ENCODE results near the gene UNC5A.

The UNC5A gene

DNA sequence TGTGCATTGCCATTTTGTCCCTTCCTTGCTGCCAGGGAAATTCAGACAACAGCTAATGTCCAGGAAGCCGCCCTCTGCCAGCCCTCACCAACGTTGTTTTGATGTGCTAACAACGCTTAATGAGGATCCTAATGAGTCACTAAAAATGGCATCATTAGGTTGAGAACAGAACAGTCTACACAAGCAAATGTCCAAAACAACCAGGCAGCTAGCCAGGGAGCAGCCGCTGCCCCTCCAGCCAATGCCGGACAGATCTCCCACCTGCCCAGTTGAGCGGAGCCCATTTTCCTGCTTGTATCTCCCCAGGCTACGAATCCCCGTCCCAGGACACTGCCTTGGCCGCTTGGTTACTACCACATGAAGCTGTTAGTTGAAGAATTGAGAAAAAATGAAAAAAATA lies 40.4 kb upstream of the UNC5A start:
- Histone ChIP-seq H2AK5ac (ENCODE audit: low read length) (no peak overlapping the region), H4K5ac (ENCODE audit: low read length) (no peak overlapping the region), H2BK120ac (ENCODE audit: low read depth, low read length) (no peak overlapping the region), H3K9ac (ENCODE audit: low read length) (no peak overlapping the region), H3K79me1 (ENCODE audit: low read length) (no peaks in the 10 kb centered on the region), H3K4me2 (ENCODE audit: low read length) (no peak overlapping the region), H2BK5ac (ENCODE audit: low read length) (no peak overlapping the region), H3K27ac (ENCODE audit: low read depth, low read length) (no peak overlapping the region), H3K4me3 (ENCODE audit: low read length) (no peak overlapping the region), H3K79me2 (ENCODE audit: control insufficient read depth, insufficient read depth, low read length) (no peaks in the 10 kb centered on the region), H3K56ac (ENCODE audit: low read length) (no peak overlapping the region), H3K18ac (ENCODE audit: low read length) (no peak overlapping the region), H3K23ac (ENCODE audit: low read length) (no peak overlapping the region), H3K27me3 (ENCODE audit: insufficient read depth, low read length, poor library complexity) (no peaks in the 10 kb centered on the region), H3K36me3 (ENCODE audit: control insufficient read depth, insufficient read depth, low read length) (no peaks in the 10 kb centered on the region), H3K4ac (ENCODE audit: low read depth, low read length) (no peak overlapping the region), H2BK15ac (replicated peaks; ENCODE audit: low read depth) (no peak overlapping the region), H3K4me1 (ENCODE audit: control insufficient read depth, low read depth, low read length) (peaks cover 3% of the 10 kb centered on the region), H4K8ac (ENCODE audit: low read depth, low read length) (no peak overlapping the region)
- DNase-seq = no peak
- WGBS (ENCODE audit: extremely low coverage, insufficient coverage, low lambda C conversion rate) = no CpG with 5 or more reads among the region's 9 CpGs

DNA sequence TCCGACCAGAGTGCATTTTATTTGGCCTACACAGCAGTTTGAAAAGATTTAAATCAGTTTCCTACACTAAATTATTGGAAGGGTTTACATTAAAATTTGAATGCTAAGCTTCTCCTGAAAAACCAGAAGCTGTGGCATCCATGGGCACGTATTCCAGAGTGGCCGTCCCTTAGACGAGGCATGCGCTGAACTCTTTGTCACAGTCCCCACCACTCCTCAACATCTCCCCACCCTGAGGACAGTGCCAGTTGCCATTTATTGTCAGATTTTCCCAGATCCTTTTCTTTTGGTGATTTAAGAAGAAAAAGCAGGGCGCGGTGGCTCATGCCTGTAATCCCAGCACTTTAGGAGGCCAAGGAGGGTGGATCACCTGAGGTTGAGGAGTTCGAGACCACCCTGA lies 39.9 kb upstream of the UNC5A start:
- Histone ChIP-seq H3K56ac (ENCODE audit: low read length) (no peak overlapping the region), H3K4me2 (ENCODE audit: low read length) (no peak overlapping the region), H4K8ac (ENCODE audit: low read depth, low read length) (no peak overlapping the region), H3K79me1 (ENCODE audit: low read length) (no peaks in the 10 kb centered on the region), H3K27ac (ENCODE audit: low read depth, low read length) (no peak overlapping the region), H4K5ac (ENCODE audit: low read length) (no peak overlapping the region), H3K23ac (ENCODE audit: low read length) (no peak overlapping the region), H2BK5ac (ENCODE audit: low read length) (no peak overlapping the region), H3K4me3 (ENCODE audit: low read length) (no peak overlapping the region), H3K79me2 (ENCODE audit: control insufficient read depth, insufficient read depth, low read length) (no peaks in the 10 kb centered on the region), H2BK15ac (replicated peaks; ENCODE audit: low read depth) (no peak overlapping the region), H3K9ac (ENCODE audit: low read length) (no peak overlapping the region), H3K4ac (ENCODE audit: low read depth, low read length) (no peak overlapping the region), H2BK120ac (ENCODE audit: low read depth, low read length) (no peak overlapping the region), H3K18ac (ENCODE audit: low read length) (no peak overlapping the region), H3K36me3 (ENCODE audit: control insufficient read depth, insufficient read depth, low read length) (no peaks in the 10 kb centered on the region), H3K4me1 (ENCODE audit: control insufficient read depth, low read depth, low read length) (peaks cover 3% of the 10 kb centered on the region), H3K27me3 (ENCODE audit: insufficient read depth, low read length, poor library complexity) (no peaks in the 10 kb centered on the region), H2AK5ac (ENCODE audit: low read length) (no peak overlapping the region)
- no CpG with 5 or more reads among the region's 8 CpGs for WGBS (ENCODE audit: extremely low coverage, insufficient coverage, low lambda C conversion rate)
- no peak for DNase-seq

DNA sequence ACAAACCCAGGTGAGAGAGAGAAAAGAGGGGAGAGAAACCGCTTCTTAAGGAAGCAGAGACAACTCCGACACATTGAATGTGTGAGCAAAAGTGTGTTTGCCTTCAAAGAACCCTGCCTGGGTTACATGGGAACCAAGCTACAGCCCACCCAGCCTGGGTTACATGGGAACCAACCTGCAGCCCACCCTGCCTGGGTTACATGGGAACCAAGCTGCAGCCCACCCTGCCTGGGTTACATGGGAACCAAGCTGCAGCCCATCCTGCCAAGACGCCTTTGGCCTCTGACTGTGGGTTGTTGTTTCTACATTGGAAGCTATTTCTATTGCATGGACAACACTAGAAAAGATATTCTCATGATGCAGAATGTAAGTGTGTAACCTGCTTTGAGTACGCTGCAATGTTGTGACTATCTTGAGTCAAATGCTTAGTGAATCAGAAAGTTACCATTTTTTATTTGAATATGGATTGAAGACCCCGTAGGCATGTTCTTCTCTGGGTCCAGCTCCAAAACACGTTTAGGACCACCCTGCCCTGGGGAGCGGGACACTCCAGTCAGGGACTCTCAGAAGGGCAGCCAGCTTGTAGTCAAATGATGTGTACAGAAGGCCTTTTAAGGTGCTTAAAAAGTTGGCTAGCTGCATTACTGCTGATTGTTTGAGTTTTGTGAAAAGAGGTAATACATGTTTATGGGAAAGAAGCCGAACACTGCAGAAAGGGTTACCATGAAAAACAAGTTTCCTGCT lies 39.1 kb upstream of the UNC5A start:
- no peak overlapping the region for H4K5ac ChIP-seq (ENCODE audit: low read length)
- no peak overlapping the region for H3K56ac ChIP-seq (ENCODE audit: low read length)
- H3K4me2 ChIP-seq (ENCODE audit: low read length) = no peak overlapping the region
- WGBS (ENCODE audit: extremely low coverage, insufficient coverage, low lambda C conversion rate) = no CpG with 5 or more reads among the region's 8 CpGs
- peaks cover 3% of the 10 kb centered on the region for H3K4me1 ChIP-seq (ENCODE audit: control insufficient read depth, low read depth, low read length)
- no peak overlapping the region for H3K9ac ChIP-seq (ENCODE audit: low read length)
- H3K79me2 ChIP-seq (ENCODE audit: control insufficient read depth, insufficient read depth, low read length) = no peaks in the 10 kb centered on the region
- H4K8ac ChIP-seq (ENCODE audit: low read depth, low read length) = no peak overlapping the region
- H3K4me3 ChIP-seq (ENCODE audit: low read length) = no peak overlapping the region
- DNase-seq = no peak
- H3K18ac ChIP-seq (ENCODE audit: low read length) = no peak overlapping the region
- no peak overlapping the region for H2BK120ac ChIP-seq (ENCODE audit: low read depth, low read length)
- no peak overlapping the region for H3K27ac ChIP-seq (ENCODE audit: low read depth, low read length)
- no peaks in the 10 kb centered on the region for H3K79me1 ChIP-seq (ENCODE audit: low read length)
- H2BK5ac ChIP-seq (ENCODE audit: low read length) = no peak overlapping the region
- H3K4ac ChIP-seq (ENCODE audit: low read depth, low read length) = no peak overlapping the region
- no peak overlapping the region for H3K23ac ChIP-seq (ENCODE audit: low read length)
- H2AK5ac ChIP-seq (ENCODE audit: low read length) = no peak overlapping the region
- no peaks in the 10 kb centered on the region for H3K36me3 ChIP-seq (ENCODE audit: control insufficient read depth, insufficient read depth, low read length)
- no peak overlapping the region for H2BK15ac ChIP-seq (replicated peaks; ENCODE audit: low read depth)
- H3K27me3 ChIP-seq (ENCODE audit: insufficient read depth, low read length, poor library complexity) = no peaks in the 10 kb centered on the region

DNA sequence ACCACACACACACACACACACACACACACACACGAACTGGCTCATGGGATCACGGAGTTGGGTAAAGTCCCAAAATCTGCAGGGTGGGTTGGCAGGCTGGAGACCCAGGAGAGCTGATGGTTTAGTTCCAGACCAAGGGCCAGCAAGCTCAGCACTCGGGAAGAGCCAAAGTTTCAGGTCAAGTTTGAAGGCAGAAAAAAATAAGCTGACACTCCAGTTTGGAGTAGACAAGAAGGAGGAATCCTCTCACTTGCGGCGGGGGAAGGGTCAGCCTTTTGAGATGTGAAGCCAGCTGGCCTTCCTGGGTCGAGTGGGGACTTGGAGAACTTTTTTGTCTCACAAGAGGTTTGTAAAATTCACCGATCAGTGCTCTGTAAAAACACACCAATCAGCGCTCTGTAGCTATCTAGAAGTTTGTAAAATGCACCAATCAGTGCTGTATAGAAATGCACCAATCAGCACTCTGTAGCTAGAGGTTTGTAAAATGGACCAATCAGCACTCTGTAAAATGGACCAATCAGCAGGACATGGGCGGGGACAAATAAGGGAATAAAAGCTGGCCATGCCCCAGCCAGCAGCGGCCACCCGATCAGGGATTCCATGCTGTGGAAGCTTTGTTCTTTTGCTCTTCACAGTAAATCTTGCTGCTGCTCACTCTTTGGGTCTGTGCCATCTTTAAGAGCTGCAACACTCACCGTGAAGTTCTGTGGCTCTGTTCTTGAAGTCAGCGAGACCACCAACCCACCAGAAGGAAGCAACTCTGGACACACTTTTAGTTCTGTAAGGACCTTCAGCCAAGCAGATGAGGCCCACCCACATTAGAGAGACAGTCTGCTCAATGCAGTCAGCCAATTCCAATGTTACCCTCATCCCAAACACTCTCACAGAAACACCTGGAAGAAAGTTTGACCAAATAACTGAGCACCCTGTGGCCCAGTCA lies 37.8 kb upstream of the UNC5A start:
- Histone ChIP-seq H3K23ac (ENCODE audit: low read length) (no peak overlapping the region), H3K4me2 (ENCODE audit: low read length) (no peak overlapping the region), H3K36me3 (ENCODE audit: control insufficient read depth, insufficient read depth, low read length) (no peaks in the 10 kb centered on the region), H3K4ac (ENCODE audit: low read depth, low read length) (no peak overlapping the region), H3K27me3 (ENCODE audit: insufficient read depth, low read length, poor library complexity) (no peaks in the 10 kb centered on the region), H3K4me3 (ENCODE audit: low read length) (no peak overlapping the region), H3K79me1 (ENCODE audit: low read length) (no peaks in the 10 kb centered on the region), H3K79me2 (ENCODE audit: control insufficient read depth, insufficient read depth, low read length) (no peaks in the 10 kb centered on the region), H2BK15ac (replicated peaks; ENCODE audit: low read depth) (no peak overlapping the region), H4K8ac (ENCODE audit: low read depth, low read length) (no peak overlapping the region), H3K9ac (ENCODE audit: low read length) (no peak overlapping the region), H3K18ac (ENCODE audit: low read length) (no peak overlapping the region), H2BK5ac (ENCODE audit: low read length) (no peak overlapping the region), H2AK5ac (ENCODE audit: low read length) (no peak overlapping the region), H3K27ac (ENCODE audit: low read depth, low read length) (no peak overlapping the region), H4K5ac (ENCODE audit: low read length) (no peak overlapping the region), H2BK120ac (ENCODE audit: low read depth, low read length) (no peak overlapping the region), H3K56ac (ENCODE audit: low read length) (no peak overlapping the region), H3K4me1 (ENCODE audit: control insufficient read depth, low read depth, low read length) (peaks cover 3% of the 10 kb centered on the region)
- no CpG with 5 or more reads among the region's 13 CpGs for WGBS (ENCODE audit: extremely low coverage, insufficient coverage, low lambda C conversion rate)
- DNase-seq = no peak

DNA sequence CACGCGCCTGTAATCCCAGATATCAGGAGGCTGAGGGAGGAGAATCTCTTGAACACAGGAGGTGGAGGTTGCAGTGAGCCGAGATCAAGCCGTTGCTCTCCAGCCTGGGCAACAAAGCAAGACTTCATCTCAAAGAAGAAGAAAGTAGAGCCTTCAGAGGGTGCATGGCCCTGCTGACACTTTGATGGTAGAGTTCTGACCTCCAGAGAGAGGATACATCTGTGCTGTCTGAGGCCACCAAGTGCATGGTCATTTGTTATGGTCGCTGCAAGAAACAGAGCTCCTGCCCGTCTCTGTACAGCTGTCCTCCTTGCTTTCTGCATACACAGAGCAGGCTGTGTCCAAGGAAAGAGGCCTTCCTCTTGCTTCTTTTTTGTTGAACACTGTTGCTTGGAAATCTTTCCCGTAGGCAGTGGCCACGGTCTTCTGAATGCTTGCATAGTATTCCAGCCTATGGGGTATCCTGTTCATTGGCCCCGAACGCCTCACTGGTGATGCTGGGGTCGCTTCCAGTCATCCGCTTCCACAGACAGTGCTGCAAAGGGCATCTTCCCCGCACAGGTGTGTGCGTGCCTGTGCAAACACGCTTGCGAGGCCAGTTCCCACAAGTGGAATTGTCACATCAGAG lies 36.8 kb upstream of the UNC5A start:
- Histone ChIP-seq H3K23ac (ENCODE audit: low read length) (no peak overlapping the region), H3K4ac (ENCODE audit: low read depth, low read length) (no peak overlapping the region), H4K5ac (ENCODE audit: low read length) (no peak overlapping the region), H3K4me3 (ENCODE audit: low read length) (no peak overlapping the region), H2AK5ac (ENCODE audit: low read length) (no peak overlapping the region), H2BK5ac (ENCODE audit: low read length) (no peak overlapping the region), H3K27ac (ENCODE audit: low read depth, low read length) (no peak overlapping the region), H3K9ac (ENCODE audit: low read length) (no peak overlapping the region), H4K8ac (ENCODE audit: low read depth, low read length) (no peak overlapping the region), H3K56ac (ENCODE audit: low read length) (no peak overlapping the region), H2BK120ac (ENCODE audit: low read depth, low read length) (no peak overlapping the region), H3K36me3 (ENCODE audit: control insufficient read depth, insufficient read depth, low read length) (no peaks in the 10 kb centered on the region), H3K18ac (ENCODE audit: low read length) (no peak overlapping the region), H3K79me2 (ENCODE audit: control insufficient read depth, insufficient read depth, low read length) (no peaks in the 10 kb centered on the region), H3K4me1 (ENCODE audit: control insufficient read depth, low read depth, low read length) (peaks cover 3% of the 10 kb centered on the region), H2BK15ac (replicated peaks; ENCODE audit: low read depth) (no peak overlapping the region), H3K79me1 (ENCODE audit: low read length) (no peaks in the 10 kb centered on the region), H3K27me3 (ENCODE audit: insufficient read depth, low read length, poor library complexity) (no peaks in the 10 kb centered on the region), H3K4me2 (ENCODE audit: low read length) (no peak overlapping the region)
- DNase-seq = no peak
- WGBS (ENCODE audit: extremely low coverage, insufficient coverage, low lambda C conversion rate) = no CpG with 5 or more reads among the region's 16 CpGs
